Thoracic aorta (tissue), 2 donors: ENCODE data around the gene FOXA1. TPM values are rescaled to one million over a fixed set of nuclear protein-coding genes. Genes with fewer than 3 reads are reported as not detected.

ENCODE experiments used
- ATAC-seq: fragments of 150-250 bp; one replicate; pipeline ENCODE4 v1.8.0; 2017; ENCODE audit warnings: low read depth; ENCODE audit not compliant: insufficient number of reproducible peaks, low FRiP score
- DNase-seq: peaks from one replicate; pipeline ENCODE4 v3.0.0-alpha.2; 2020; ENCODE audit warnings: low spot score
- H3K27ac ChIP-seq, 2 donors: fragments of 200-600 bp; sonication (generic); 1 replicate in 1 of 2; 2 replicates in 1 of 2; pipeline ENCODE4 v1.5.1; 2016; ENCODE audit warnings: mild to moderate bottlenecking in 2 of 2, moderate library complexity in 2 of 2
- H3K27me3 ChIP-seq: fragments of 200-600 bp; sonication (generic); replicated peaks from 2 replicates; pipeline ENCODE4 v1.6.0; 2016; ENCODE audit warnings: mild to moderate bottlenecking; ENCODE audit not compliant: insufficient read depth
- H3K36me3 ChIP-seq: fragments of 200-600 bp; sonication (generic); one replicate; pipeline ENCODE4 v1.5.1; 2016
- H3K4me1 ChIP-seq, 2 donors: fragments of 200-600 bp; sonication (generic); 1 replicate in 1 of 2; 2 replicates in 1 of 2; pipeline versions ENCODE4 v1.5.1 to v1.6.0; 2016; ENCODE audit warnings: low read depth in 2 of 2, mild to moderate bottlenecking in 1 of 2; ENCODE audit not compliant: control insufficient read depth in 1 of 2
- H3K4me3 ChIP-seq: fragments of 200-600 bp; sonication (generic); 2 replicates; pipeline ENCODE4 v1.5.1; 2016; ENCODE audit warnings: mild to moderate bottlenecking
- H3K9me3 ChIP-seq: fragments of 200-600 bp; sonication (generic); 2 replicates; pipeline ENCODE4 v1.5.1; 2016
- CTCF ChIP-seq: fragments of 200-600 bp; sonication (generic); IDR thresholded peaks from one replicate; pipeline ENCODE4 v1.5.1; 2019; ENCODE audit warnings: antibody characterized with exemption
- total RNA-seq, 2 donors: library from RNA; depleted of rRNA; stranded (reverse); fragments of >200 nt; gene quantifications; one replicate each; pipeline versions ENCODE4 v1.1.0 to v1.2.3, GENCODE V29; 2016

FOXA1 gene
- not detected for total RNA-seq

GRCh38 chr14:37594971-37595808, at the start of gene FOXA1, which contains the start of gene TTC6:
Gene FOXA1, minus strand, starts transcription at chr14:37595249. Its CDS starts 277 bp downstream, at chr14:37594972.
Gene TTC6, plus strand, starts transcription at chr14:37595629. Its CDS starts 26,436 bp downstream, at chr14:37622065.
- Histone ChIP-seq H3K9me3 (no peaks in the 10 kb centered on the region), H3K4me3 (peak within 1 kb of the TSS; percentile 72), H3K27ac (no peak within 1 kb of the TSS), H3K36me3 (no peaks in the 10 kb centered on the region), H3K27me3 (peaks cover 61% of the 10 kb centered on the region), H3K4me1 (peaks cover 12 to 42% of the 10 kb centered on the region in 2 donors)
- peak; percentile 48 for ATAC-seq
- no peak for TF ChIP-seq CTCF
- no peak for DNase-seq

- H3K9me3 ChIP-seq, result no peaks in the 10 kb centered on the region
- H3K4me3 ChIP-seq, result no peak overlapping the region
- ATAC-seq (no peak), DNase-seq (no peak)
- H3K27ac ChIP-seq, result no peak overlapping the region
- H3K4me1 ChIP-seq, result no peaks in the 10 kb centered on the region
- no peaks in the 10 kb centered on the region for H3K36me3 ChIP-seq
- no peaks in the 10 kb centered on the region for H3K27me3 ChIP-seq
- TF ChIP-seq CTCF, result no peak
Measured at GRCh38 chr14:37643701-37644100, 48.7 kb upstream of the FOXA1 start.

GRCh38 chr14:37642125-37642524, 47.1 kb upstream of the FOXA1 start:
- TF ChIP-seq CTCF, result no peak
- no peak for DNase-seq

GRCh38 chr14:37641117-37641516, 46.1 kb upstream of the FOXA1 start:
- no peaks in the 10 kb centered on the region for H3K36me3 ChIP-seq
- DNase-seq (no peak), ATAC-seq (no peak)
- no peak overlapping the region for H3K27ac ChIP-seq
- H3K27me3 ChIP-seq, result no peaks in the 10 kb centered on the region
- H3K4me1 ChIP-seq, result no peaks in the 10 kb centered on the region
- no peaks in the 10 kb centered on the region for H3K9me3 ChIP-seq
- H3K4me3 ChIP-seq, result no peak overlapping the region
- no peak for TF ChIP-seq CTCF

More at GRCh38 chr14:37642125-37642524, 47.1 kb upstream of the FOXA1 start:
- H3K4me1 ChIP-seq, result no peaks in the 10 kb centered on the region
- H3K9me3 ChIP-seq, result no peaks in the 10 kb centered on the region
- no peak for ATAC-seq
- H3K4me3 ChIP-seq, result no peak overlapping the region
- no peaks in the 10 kb centered on the region for H3K27me3 ChIP-seq
- H3K27ac ChIP-seq, result no peak overlapping the region
- H3K36me3 ChIP-seq, result no peaks in the 10 kb centered on the region

GRCh38 chr14:37638599-37638998, 43.5 kb upstream of the FOXA1 start:
- Histone ChIP-seq H3K36me3 (no peaks in the 10 kb centered on the region), H3K4me3 (no peak overlapping the region), H3K9me3 (no peaks in the 10 kb centered on the region), H3K27me3 (no peaks in the 10 kb centered on the region), H3K27ac (no peak overlapping the region), H3K4me1 (no peaks in the 10 kb centered on the region)
- ATAC-seq, result no peak
- TF ChIP-seq CTCF, result no peak
- no peak for DNase-seq
